Central memory CD8-positive, alpha-beta T cell (primary cell): Measurements from ENCODE around the gene PSMB8.
A peak's percentile ranks its signal among the peaks of the same experiment; 100 is the strongest.
"Not testable (repeated sequence)": the region's sequence is repeated elsewhere in the genome, so short reads cannot be mapped to it uniquely, and the experiment has no call there.

ENCODE experiments used
- ATAC-seq: fragments of 150-1000 bp; cut with Tn5 transposase; replicated peaks from 2 replicates; pipeline ENCODE4 v1.10.0; 2022; ENCODE audit warnings: mild to moderate bottlenecking, moderate FRiP score, moderate number of reproducible peaks; ENCODE audit not compliant: poor library complexity, severe bottlenecking; ENCODE audit errors: extremely low read depth
- DNase-seq, 2 donors: peaks; one replicate each; pipeline ENCODE4 v3.0.0; 2021; ENCODE audit warnings: low spot score in 2 of 2
- H3K27ac Mint-ChIP-seq: one replicate; pipeline ENCODE4 v1.8.0; 2022; ENCODE audit warnings: low read depth, mild to moderate bottlenecking, moderate library complexity, mixed read lengths
- H3K27me3 Mint-ChIP-seq: one replicate; pipeline ENCODE4 v1.8.0; 2022; ENCODE audit warnings: mixed read lengths
- H3K36me3 Mint-ChIP-seq: one replicate; pipeline ENCODE4 v1.8.0; 2022; ENCODE audit warnings: mild to moderate bottlenecking, moderate library complexity, mixed read lengths; ENCODE audit not compliant: insufficient read depth
- H3K4me1 Mint-ChIP-seq: one replicate; pipeline ENCODE4 v1.8.0; 2022; ENCODE audit warnings: mixed read lengths
- H3K4me3 Mint-ChIP-seq: one replicate; pipeline ENCODE4 v1.8.0; 2022; ENCODE audit warnings: mild to moderate bottlenecking, moderate library complexity, mixed read lengths
- H3K9me3 Mint-ChIP-seq: one replicate; pipeline ENCODE4 v1.8.0; 2022; ENCODE audit warnings: mixed read lengths

The PSMB8 gene

DNA sequence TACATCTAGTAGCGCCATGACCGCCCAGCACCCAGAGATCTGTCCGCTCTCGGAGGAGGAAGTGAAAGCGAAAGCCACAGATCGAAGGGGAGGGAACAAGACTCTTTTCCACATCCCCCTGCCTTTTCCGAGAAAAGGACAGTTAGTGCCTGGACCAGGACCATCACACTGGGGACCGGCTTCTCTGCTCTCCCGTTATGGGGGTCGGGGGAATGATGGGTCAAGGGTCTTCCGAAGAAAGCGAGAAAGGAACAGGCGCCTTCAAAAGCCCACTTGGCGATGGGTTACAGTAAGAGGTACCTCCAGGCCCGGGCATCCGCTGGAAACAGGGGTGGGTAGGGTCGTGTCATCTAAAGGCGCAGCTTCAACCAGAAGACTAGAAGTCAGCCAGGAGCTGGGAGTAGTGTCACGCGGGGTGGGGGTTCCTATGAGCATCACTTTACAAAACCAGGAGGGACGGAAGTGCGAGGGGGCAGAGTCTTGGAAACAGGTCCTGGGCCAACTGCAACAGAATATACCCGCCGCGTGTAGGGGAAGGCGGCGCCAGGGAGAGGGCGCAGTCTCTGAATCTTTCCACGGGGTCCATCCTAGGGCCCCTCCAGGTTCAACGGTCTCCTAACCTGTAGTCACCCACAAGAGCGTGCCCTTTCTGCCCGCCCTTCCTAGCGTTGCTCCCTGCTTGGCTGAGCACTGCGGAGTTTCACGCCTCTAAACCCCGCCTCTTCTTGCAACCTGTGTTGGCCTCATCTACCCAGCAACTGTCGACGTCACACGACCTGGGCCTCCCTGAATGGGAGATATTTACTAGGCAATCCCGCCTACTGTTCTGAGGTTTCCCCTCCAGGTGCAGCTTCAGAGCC, at the start of gene PSMB8:
Gene PSMB8, minus strand, starts transcription at position 69 of the 860 bp plus-strand sequence. Its CDS starts 51 bp downstream, at position 18.
- peaks cover 83% of the 10 kb centered on the region for H3K4me1 Mint-ChIP-seq
- peak; percentile 82 for ATAC-seq

GRCh38 chr6:32890831-32891230, 47.0 kb upstream of the PSMB8 start:
- no peak overlapping the region for H3K4me3 Mint-ChIP-seq
- no peak overlapping the region for H3K27ac Mint-ChIP-seq
- DNase-seq (no peak), ATAC-seq (no peak)
- no peaks in the 10 kb centered on the region for H3K27me3 Mint-ChIP-seq
- no peaks in the 10 kb centered on the region for H3K9me3 Mint-ChIP-seq
- peaks cover 7% of the 10 kb centered on the region for H3K36me3 Mint-ChIP-seq
- H3K4me1 Mint-ChIP-seq: peaks cover 24% of the 10 kb centered on the region

More for the DNA sequence above, at the start of gene PSMB8:
- peak within 1 kb of the TSS; percentile 100 for H3K27ac Mint-ChIP-seq
- H3K36me3 Mint-ChIP-seq: peaks cover 78% of the 10 kb centered on the region
- H3K9me3 Mint-ChIP-seq: no peaks in the 10 kb centered on the region
- H3K4me3 Mint-ChIP-seq: peak within 1 kb of the TSS; percentile 97
- H3K27me3 Mint-ChIP-seq: no peaks in the 10 kb centered on the region
- DNase-seq: peak; percentile 96 to 99

- no peak overlapping the region for H3K27ac Mint-ChIP-seq
- DNase-seq (no peak), ATAC-seq (no peak)
- H3K4me1 Mint-ChIP-seq: peaks cover 11% of the 10 kb centered on the region
- H3K9me3 Mint-ChIP-seq: no peaks in the 10 kb centered on the region
- H3K4me3 Mint-ChIP-seq: no peak overlapping the region
- peaks cover 6% of the 10 kb centered on the region for H3K36me3 Mint-ChIP-seq
- H3K27me3 Mint-ChIP-seq: no peaks in the 10 kb centered on the region
These were observed 45.7 kb upstream of the PSMB8 start for GRCh38 chr6:32889533-32889932.

- Mint-ChIP-seq H3K9me3 (no peaks in the 10 kb centered on the region), H3K36me3 (peaks cover 2% of the 10 kb centered on the region), H3K4me1 (peaks cover 4% of the 10 kb centered on the region), H3K27ac (peak overlapping the region; percentile 67), H3K4me3 (no peak overlapping the region), H3K27me3 (no peaks in the 10 kb centered on the region)
- ATAC-seq: no peak
- DNase-seq: no peak
These were observed 44.7 kb upstream of the PSMB8 start for GRCh38 chr6:32888576-32888975.

DNA sequence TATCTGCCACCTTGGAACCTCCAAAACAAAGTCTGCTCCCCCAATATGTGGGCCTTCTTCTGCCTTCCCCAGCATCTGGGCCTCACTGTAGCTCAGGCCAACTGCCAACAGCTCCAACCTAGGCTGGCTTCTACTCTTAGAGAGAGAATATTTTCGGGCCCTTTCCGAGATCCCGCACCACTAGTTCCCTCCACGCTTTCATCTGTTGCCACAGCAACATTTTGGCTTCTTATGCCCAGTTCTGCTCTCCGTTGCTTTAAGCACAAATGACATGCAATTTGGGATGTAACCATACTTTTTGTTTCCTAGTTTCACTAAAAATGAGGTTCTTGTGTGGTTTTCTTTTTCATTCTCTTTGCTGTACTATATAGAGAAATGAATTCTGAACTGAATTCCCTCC, 43.8 kb upstream of the PSMB8 start:
- Mint-ChIP-seq H3K27ac (no peak overlapping the region), H3K4me3 (no peak overlapping the region), H3K27me3 (no peaks in the 10 kb centered on the region), H3K9me3 (no peaks in the 10 kb centered on the region), H3K4me1 (no peaks in the 10 kb centered on the region), H3K36me3 (peaks cover 1% of the 10 kb centered on the region)
- no peak for ATAC-seq
- no peak for DNase-seq

DNA sequence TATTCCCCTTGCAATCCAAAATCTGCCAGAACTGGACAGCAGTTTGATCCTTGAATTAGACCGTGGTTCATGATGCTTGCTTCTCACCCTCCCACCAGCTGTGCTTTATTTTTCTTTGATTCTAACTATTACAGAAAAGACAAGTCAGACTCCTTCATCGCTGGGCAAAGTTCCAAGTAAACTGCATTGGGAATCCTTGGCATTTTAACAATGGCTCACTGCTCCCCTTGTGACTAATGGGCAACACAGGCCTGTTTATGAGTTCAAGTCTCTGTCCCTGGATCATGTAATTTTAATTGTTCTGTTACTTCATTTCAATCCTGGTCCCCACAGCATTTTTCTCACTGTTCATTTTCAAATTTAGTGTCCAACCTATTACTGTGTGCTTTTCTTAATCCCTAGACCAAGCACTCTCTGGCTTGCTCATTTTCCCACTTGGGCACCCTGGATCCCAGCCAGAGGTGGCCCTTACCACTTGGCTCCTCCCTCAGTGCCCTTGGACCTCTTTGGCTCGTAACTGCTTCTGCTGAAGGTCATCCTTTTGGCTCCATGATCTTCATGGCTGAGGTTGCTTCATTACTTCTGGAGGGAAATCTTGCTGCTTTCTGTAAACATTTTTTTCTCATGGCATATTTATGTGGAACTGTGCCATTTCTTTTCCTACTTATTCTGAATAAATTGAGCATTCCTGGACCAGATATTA, 43.0 kb upstream of the PSMB8 start:
- H3K4me3 Mint-ChIP-seq: no peak overlapping the region
- H3K27me3 Mint-ChIP-seq: no peaks in the 10 kb centered on the region
- H3K4me1 Mint-ChIP-seq: no peaks in the 10 kb centered on the region
- DNase-seq (no peak), ATAC-seq (no peak)
- H3K27ac Mint-ChIP-seq: no peak overlapping the region
- no peaks in the 10 kb centered on the region for H3K9me3 Mint-ChIP-seq
- H3K36me3 Mint-ChIP-seq: peaks cover 2% of the 10 kb centered on the region

DNA sequence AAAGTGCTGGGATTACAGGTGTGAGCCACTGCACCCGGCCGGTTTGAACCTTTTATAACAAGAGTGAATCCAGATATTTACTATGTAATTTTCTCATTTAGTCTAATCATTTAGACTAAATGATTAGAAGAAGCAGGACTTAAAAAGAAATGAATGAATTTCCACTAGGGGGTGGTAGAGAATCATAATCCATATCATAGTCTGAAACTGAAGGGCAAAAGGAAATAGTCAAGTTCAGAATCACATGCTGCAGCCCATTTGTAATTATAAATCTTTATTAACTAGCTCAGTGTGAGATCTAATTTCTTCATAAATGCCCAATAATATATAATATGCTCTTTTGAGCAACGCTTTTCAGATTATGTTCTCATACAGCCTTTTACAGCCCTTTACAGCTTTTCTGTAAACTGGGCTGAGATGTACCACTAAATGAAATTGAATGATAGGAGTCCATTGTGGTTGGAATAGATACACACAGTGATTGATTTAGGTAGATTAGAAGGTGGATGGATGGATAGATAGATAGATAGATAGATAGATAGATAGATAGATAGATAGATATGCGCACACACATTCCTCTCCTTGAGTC, 41.9 kb upstream of the PSMB8 start:
- no peak overlapping the region for H3K4me3 Mint-ChIP-seq
- H3K27me3 Mint-ChIP-seq: no peaks in the 10 kb centered on the region
- DNase-seq (no peak), ATAC-seq (no peak)
- H3K9me3 Mint-ChIP-seq: no peaks in the 10 kb centered on the region
- no peak overlapping the region for H3K27ac Mint-ChIP-seq
- H3K4me1 Mint-ChIP-seq: no peaks in the 10 kb centered on the region
- H3K36me3 Mint-ChIP-seq: peaks cover 6% of the 10 kb centered on the region

GRCh38 chr6:32883789-32884188, 39.9 kb upstream of the PSMB8 start:
- DNase-seq (no peak), ATAC-seq (no peak)
- Mint-ChIP-seq H3K27ac (no peak overlapping the region), H3K9me3 (no peaks in the 10 kb centered on the region), H3K27me3 (no peaks in the 10 kb centered on the region), H3K36me3 (peaks cover 14% of the 10 kb centered on the region), H3K4me1 (no peaks in the 10 kb centered on the region), H3K4me3 (no peak overlapping the region)

DNA sequence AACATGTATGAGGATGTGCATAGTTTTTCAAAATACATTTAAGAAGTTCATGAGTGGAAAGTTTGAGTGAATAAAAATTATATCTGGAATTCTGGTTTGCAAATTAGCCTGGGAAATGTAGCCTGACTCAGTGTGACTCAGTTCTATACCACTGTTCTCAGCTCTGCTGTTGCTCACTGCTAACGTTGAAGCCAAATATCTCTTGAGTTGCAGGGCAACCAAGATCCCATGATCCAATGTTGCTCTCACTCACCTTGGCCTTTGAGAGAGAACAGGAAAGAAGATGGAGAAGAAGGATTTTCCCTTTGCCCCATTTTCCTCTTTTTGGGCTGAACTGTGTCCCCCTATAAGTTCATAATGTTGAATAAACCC, 39.0 kb upstream of the PSMB8 start:
- ATAC-seq: no peak
- Mint-ChIP-seq H3K27me3 (no peaks in the 10 kb centered on the region), H3K36me3 (peaks cover 14% of the 10 kb centered on the region), H3K4me1 (no peaks in the 10 kb centered on the region), H3K4me3 (no peak overlapping the region), H3K27ac (no peak overlapping the region), H3K9me3 (no peaks in the 10 kb centered on the region)
- no peak for DNase-seq

- H3K27me3 Mint-ChIP-seq, DNase-seq, ATAC-seq, H3K27ac Mint-ChIP-seq, H3K4me1 Mint-ChIP-seq, H3K9me3 Mint-ChIP-seq, H3K4me3 Mint-ChIP-seq: not testable (repeated sequence)
- H3K36me3 Mint-ChIP-seq: peaks cover 17% of the 10 kb centered on the region
These were observed 37.1 kb upstream of the PSMB8 start for GRCh38 chr6:32880962-32881361.

GRCh38 chr6:32879691-32880090, 35.8 kb upstream of the PSMB8 start:
- no peak for DNase-seq
- ATAC-seq: no peak
- Mint-ChIP-seq H3K4me3 (no peak overlapping the region), H3K27me3 (no peaks in the 10 kb centered on the region), H3K36me3 (peaks cover 16% of the 10 kb centered on the region), H3K9me3 (no peaks in the 10 kb centered on the region), H3K4me1 (no peaks in the 10 kb centered on the region), H3K27ac (no peak overlapping the region)

GRCh38 chr6:32876603-32877002, 32.8 kb upstream of the PSMB8 start:
- Mint-ChIP-seq H3K36me3 (peaks cover 13% of the 10 kb centered on the region), H3K9me3 (no peaks in the 10 kb centered on the region), H3K4me3 (no peak overlapping the region), H3K4me1 (no peaks in the 10 kb centered on the region), H3K27me3 (no peaks in the 10 kb centered on the region), H3K27ac (no peak overlapping the region)
- ATAC-seq: no peak
- DNase-seq: no peak

DNA sequence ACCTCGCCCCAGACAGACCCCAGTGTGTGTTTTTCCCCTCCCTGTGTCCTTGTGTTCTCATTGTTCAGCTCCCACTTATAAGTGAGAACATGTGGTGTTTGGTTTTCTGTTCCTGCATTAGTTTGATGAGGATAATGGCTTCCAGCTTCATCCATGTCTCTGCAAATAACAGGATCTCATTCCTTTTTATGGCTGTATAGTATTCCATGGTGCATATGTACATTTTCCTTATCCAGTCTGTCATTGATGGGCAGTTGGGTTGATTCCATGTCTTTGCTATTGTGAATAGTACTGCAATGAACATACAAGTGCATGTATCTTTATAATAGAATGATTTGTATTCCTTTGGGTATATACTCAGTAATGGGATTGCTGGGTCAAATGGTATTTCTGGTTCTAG, 30.1 kb upstream of the PSMB8 start:
- not testable (repeated sequence) for H3K4me1 Mint-ChIP-seq, H3K4me3 Mint-ChIP-seq, H3K27ac Mint-ChIP-seq, H3K27me3 Mint-ChIP-seq, H3K9me3 Mint-ChIP-seq, ATAC-seq, H3K36me3 Mint-ChIP-seq, DNase-seq
